HEK293T (cell line): Measurements from ENCODE around the gene FAM98A.

Experiments
- BHLHE40 ChIP-seq: fragments of 450-650 bp; IDR thresholded peaks from 2 replicates; pipeline ENCODE4 v1.6.1; 2016; ENCODE audit warnings: mild to moderate bottlenecking, moderate library complexity, borderline replicate concordance
- CTBP1 ChIP-seq: fragments of 450-650 bp; IDR thresholded peaks from 2 replicates; pipeline ENCODE4 v1.6.1; 2016; ENCODE audit warnings: borderline replicate concordance
- ELF4 ChIP-seq: fragments of 450-650 bp; IDR thresholded peaks from 2 replicates; pipeline ENCODE4 v1.6.1; 2017; ENCODE audit warnings: antibody characterized with exemption
- FOXA1 ChIP-seq: fragments of 450-650 bp; IDR thresholded peaks from 2 replicates; pipeline ENCODE4 v1.6.1; 2016; ENCODE audit warnings: mild to moderate bottlenecking
- FOXK2 ChIP-seq: fragments of 450-650 bp; IDR thresholded peaks from 2 replicates; pipeline ENCODE4 v1.6.1; 2016; ENCODE audit warnings: mild to moderate bottlenecking
- FOXM1 ChIP-seq: fragments of 450-650 bp; IDR thresholded peaks from 2 replicates; pipeline ENCODE4 v1.6.1; 2017; ENCODE audit warnings: mild to moderate bottlenecking, borderline replicate concordance
- HDGF ChIP-seq: fragments of 450-650 bp; IDR thresholded peaks from 2 replicates; pipeline ENCODE4 v1.6.1; 2017; ENCODE audit warnings: antibody characterized with exemption, borderline replicate concordance
- PKNOX1 ChIP-seq: fragments of 450-650 bp; IDR thresholded peaks from 2 replicates; pipeline ENCODE4 v1.6.1; 2016
- SP1 ChIP-seq: fragments of 450-650 bp; IDR thresholded peaks from 2 replicates; pipeline ENCODE4 v1.6.1; 2017
- SUZ12 ChIP-seq: fragments of 450-650 bp; IDR thresholded peaks from 2 replicates; pipeline ENCODE4 v1.6.1; 2016; ENCODE audit warnings: mild to moderate bottlenecking
- TARDBP ChIP-seq: fragments of 450-650 bp; IDR thresholded peaks from 2 replicates; pipeline ENCODE4 v1.6.1; 2016
- ZNF384 ChIP-seq: fragments of 450-650 bp; IDR thresholded peaks from 2 replicates; pipeline ENCODE4 v1.6.1; 2016

GRCh38 chr2:33617401-33617800, 18.3 kb upstream of the FAM98A start:
- TF ChIP-seq FOXK2, result no peak
- TF ChIP-seq FOXA1, result no peak
- TF ChIP-seq BHLHE40, result no peak
- no peak for TF ChIP-seq CTBP1
- TF ChIP-seq SUZ12, result no peak
- TF ChIP-seq ELF4, result no peak
- no peak for TF ChIP-seq FOXM1
- no peak for TF ChIP-seq SP1
- no peak for TF ChIP-seq PKNOX1
- TF ChIP-seq TARDBP, result no peak
- no peak for TF ChIP-seq ZNF384
- TF ChIP-seq HDGF, result no peak
